NT2/D1 (cell line): ENCODE results near the gene TLX1.

ENCODE experiments used
- SUZ12 ChIP-seq: IDR thresholded peaks from 2 replicates; pipeline ENCODE4 v1.6.1; 2011; ENCODE audit not compliant: insufficient read length, insufficient read depth; ENCODE audit errors: extremely low read depth
- YY1 ChIP-seq: IDR thresholded peaks from 2 replicates; pipeline ENCODE4 v1.6.1; 2011; ENCODE audit not compliant: insufficient read length, insufficient read depth
- ZNF274 ChIP-seq: IDR thresholded peaks from 2 replicates; pipeline ENCODE4 v1.6.1; 2011; ENCODE audit warnings: mild to moderate bottlenecking, low read depth, low read length

DNA sequence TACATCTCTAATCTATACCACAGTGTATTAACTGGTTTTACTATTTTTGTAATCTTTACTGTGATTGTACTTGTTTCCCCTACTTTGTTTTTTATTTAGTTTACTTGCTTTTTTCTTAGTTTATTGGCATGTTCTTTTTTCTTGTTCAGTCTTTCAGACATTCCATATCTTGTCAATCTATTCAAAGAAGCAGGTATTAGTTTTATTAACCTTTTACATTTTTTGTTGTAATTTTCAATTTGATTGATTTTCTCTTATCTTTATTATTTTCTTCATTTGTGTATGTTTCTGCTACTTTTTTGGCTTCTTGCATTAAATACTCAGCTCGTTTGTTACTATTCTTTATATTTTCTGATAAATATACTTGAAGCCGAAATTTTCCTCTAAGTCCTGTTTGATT lies 41.6 kb downstream of the TLX1 start:
- TF ChIP-seq YY1, result no peak
- TF ChIP-seq SUZ12, result no peak
- no peak for TF ChIP-seq ZNF274
